SH-SY5Y (cell line): ENCODE measurements around the gene COL20A1.

Source experiments
- GATA2 ChIP-seq: IDR thresholded peaks from 2 replicates; pipeline ENCODE4 v1.6.1; 2011; ENCODE audit warnings: mild to moderate bottlenecking, low read depth, low read length
- GATA3 ChIP-seq: IDR thresholded peaks from 2 replicates; pipeline ENCODE4 v1.6.1; 2011; ENCODE audit warnings: low read depth, mild to moderate bottlenecking, low read length, moderate library complexity

DNA sequence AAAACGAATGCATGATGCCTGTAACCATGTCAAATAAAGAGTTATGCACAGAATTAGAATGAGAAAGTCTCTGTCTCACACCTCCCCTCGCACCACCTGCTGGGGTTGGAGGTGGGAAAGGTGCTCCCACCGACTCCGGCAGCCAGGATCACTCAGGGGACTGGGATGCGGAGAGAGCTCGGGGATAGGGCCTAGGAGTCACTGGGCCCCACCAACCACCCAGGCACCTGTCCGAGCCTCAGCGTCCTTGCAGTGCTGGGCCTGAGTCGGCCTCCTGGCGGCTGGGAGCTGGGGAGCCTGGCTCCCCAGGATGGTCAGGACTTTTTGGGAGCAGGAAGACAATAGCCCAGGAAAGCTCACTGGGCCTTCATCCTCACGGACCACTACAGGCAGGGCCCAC, 90.6 kb downstream of the COL20A1 start:
- no peak for TF ChIP-seq GATA2
- TF ChIP-seq GATA3, result no peak
